Measurements from ENCODE around the gene KCNT1.

The KCNT1 gene

DNA sequence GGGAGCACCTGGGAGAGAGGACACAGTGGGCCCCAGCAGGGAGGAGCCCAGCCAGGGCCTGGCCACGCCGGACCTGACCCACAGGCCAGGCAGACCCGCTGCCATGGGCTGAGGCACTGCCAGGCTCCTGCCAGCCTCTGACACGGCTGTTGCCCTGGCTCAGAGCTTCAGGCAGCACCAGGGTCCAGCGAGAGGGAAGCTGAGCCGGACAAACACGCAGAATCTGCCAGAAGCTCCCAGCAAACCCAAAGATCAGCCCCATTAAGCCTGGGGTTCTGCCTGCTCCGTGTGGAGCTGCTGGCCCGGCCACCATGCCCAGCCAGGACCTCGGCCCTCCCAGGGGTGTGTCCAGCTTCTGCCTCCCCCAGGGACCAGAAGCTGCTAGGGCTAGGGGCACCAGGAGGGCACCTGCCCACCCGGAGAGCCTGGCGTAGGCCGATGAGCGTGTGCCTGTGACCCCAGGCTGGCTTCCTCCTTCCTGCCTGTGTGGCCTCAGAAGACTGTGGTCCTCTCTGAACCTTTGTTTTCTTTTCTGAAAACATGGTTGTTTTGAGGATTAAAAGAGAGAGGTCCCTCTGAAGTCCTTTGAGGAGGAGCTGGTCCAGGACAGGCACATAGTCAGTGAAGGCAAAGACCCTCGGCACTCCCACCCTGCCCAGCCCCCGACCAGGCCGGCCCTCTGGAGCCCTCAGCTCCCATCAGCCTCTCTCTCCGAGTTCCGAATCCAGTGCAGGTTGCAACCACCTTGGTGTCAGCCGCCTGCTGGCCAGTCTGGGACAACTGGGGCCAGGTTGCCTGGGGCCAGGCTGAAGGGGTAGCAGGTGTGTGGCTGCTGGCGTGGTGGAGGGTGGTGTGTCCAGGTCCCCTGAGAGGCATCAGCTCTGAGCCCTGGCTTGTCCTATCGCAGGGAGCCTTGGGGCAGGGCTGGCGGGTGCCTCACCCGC, 39.6 kb downstream of the KCNT1 start:
- TF ChIP-seq, protein P1, sequence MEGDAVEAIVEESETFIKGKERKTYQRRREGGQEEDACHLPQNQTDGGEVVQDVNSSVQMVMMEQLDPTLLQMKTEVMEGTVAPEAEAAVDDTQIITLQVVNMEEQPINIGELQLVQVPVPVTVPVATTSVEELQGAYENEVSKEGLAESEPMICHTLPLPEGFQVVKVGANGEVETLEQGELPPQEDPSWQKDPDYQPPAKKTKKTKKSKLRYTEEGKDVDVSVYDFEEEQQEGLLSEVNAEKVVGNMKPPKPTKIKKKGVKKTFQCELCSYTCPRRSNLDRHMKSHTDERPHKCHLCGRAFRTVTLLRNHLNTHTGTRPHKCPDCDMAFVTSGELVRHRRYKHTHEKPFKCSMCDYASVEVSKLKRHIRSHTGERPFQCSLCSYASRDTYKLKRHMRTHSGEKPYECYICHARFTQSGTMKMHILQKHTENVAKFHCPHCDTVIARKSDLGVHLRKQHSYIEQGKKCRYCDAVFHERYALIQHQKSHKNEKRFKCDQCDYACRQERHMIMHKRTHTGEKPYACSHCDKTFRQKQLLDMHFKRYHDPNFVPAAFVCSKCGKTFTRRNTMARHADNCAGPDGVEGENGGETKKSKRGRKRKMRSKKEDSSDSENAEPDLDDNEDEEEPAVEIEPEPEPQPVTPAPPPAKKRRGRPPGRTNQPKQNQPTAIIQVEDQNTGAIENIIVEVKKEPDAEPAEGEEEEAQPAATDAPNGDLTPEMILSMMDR (IDR thresholded peaks at IDR 0.05) = no peak

- TF ChIP-seq, protein P1 (IDR thresholded peaks at IDR 0.05) = no peak
Measured at GRCh38 chr9:135743021-135743420, 41.0 kb downstream of the KCNT1 start.

DNA sequence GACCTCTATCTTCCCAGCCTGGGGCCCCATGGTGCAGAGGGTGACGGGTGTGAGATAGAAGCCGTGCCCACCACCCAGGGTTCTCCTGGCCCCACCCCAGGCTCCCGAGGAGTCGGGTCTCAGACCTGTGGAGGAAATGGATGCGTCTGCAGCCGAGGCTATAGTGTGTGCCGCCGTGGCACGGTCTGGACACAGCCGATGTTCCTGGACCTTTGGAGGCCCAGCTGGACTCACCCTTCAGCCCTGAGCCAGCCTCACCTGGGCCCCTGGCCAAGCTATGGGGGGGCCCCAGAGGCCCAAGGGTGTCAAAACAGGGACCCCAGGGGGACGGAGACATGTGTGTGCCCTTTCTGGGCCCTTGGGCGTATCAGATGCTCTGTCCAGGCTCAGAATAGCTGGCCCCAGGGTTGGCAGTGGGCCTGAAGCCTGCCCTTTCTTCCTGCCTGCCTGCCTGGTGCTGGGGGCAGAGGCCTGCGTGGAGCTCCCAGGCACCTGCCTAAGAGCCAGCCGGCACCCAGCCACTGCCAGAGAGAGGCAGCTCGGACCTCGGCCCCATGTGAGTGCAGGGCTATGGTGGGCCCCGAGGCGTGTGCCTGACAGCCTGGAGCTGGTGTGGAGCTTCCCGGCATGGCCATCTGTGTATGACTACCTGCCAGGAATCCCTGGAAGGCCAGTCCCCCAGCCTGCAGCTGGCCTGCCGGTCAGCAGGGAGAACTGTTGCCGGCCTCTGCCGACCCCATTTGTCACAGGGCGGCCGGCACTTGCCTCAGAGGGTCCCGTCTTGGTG, 41.8 kb downstream of the KCNT1 start:
- TF ChIP-seq, protein P1 (IDR thresholded peaks at IDR 0.05) = no peak

DNA sequence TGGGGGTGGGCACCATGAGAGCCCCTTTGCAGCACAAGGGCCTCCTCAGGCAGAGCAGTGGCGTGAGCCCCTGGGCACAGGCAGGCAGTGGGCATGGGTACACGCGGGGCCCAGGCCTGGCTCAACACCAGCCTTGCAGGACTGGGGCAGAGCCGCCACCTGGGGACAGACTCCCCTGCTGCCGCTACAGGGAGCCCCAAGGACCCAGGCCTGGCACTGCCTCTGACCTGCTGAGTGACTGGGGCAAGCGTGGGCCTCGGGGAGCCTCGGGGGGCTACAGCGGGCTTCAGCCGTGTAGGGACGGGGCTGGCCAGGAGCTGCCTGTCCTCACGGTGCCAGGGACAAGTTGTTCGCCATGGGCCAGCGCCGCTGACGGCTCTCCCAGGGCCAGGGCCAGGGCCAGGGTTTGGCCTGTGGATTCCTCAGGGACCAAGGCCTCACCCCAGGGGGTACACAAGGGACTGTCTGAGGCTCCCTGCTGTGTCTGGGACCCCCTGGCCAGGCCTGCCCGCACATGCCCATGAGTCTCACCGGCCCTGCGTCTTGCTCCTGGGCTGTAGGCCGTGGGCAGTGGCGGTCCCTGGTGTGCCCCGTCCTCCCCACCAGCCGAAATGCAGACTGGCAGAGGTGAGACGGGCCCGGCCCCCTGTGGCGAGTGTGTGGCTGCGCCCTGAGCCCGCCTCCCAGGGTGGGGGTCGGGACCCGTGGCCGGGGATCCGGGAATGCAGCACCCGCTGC, 42.5 kb downstream of the KCNT1 start:
- TF ChIP-seq, protein P1 (IDR thresholded peaks at IDR 0.05) = no peak

DNA sequence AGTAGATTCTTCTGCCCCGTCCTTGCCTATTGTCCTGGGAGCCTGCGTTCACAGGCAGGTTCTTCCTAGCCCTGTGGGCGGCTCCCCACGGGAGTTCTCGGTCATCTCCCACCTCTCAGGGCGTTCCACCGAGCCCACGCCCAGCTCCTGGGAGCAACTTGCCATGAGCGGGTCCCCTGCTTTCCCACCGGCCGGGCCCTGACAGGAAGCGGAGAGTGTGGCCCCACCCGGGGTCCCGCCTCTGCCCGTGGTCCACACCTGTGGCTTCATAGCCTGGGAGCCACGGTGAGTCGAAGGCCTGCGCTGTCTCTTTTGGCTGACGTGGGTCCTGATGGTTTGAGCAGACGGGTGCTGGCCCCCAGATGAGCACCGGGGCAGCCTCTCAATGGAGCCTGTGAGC, 43.2 kb downstream of the KCNT1 start:
- TF ChIP-seq, protein P1 (IDR thresholded peaks at IDR 0.05) = no peak

GRCh38 chr9:135745686-135746324, 43.8 kb downstream of the KCNT1 start:
- TF ChIP-seq, protein P1 (IDR thresholded peaks at IDR 0.05) = no peak

DNA sequence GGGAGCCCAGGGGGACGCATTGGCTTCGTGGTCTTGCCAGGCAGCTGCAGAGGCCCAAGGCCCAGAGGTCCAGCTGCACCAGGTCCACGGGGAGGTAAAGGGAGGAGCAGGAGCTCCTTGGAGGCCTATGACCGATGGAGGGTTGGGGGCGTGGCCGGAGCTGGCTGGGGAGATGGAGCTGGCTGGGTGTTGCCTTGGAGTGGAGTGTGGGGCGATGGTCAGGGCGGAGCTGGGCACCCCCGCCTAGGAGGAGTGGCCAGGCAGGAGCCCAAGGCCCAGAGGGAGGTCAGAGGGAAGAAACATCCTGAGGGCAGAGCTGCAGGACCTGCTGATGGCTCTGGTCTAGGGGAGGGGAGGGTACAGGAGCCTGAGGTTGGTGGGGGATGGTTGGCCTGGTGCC, 44.6 kb downstream of the KCNT1 start:
- TF ChIP-seq, protein P1 (IDR thresholded peaks at IDR 0.05) = no peak
